Caki2 (cell line): Measurements from ENCODE around the gene DHH. TPM values are rescaled to one million over a fixed set of nuclear protein-coding genes. Genes with fewer than 3 reads are reported as not detected.
"Not testable (repeated sequence)": the region's sequence is repeated elsewhere in the genome, so short reads cannot be mapped to it uniquely, and the experiment has no call there.

ENCODE experiments used
- DNase-seq: peaks from one replicate; pipeline ENCODE4 v3.0.0-alpha.2; 2015; ENCODE audit warnings: low read depth
- in situ Hi-C: cut with HindIII; loops from 2 replicates; pipeline ENCODE4 v1.10.0; 2016; ENCODE audit warnings: low sequenced_read_pairs, low pct_unique_long_range_greater_than_20kb, mixed read lengths
- total RNA-seq: library from RNA; depleted of rRNA; stranded (reverse); fragments of >200 nt; shearing (Covaris generic); gene quantifications from 2 replicates; pipeline ENCODE4 v1.2.3, GENCODE V29; 2014; ENCODE audit warnings: low replicate concordance

DHH gene
- total RNA-seq, 1 experiment from 2014 or later: not detected

GRCh38 chr12:49088150-49088931 is 6.3 kb downstream of the DHH start:
- peak; percentile 93 for DNase-seq
- in situ Hi-C loops: no loop called here

GRCh38 chr12:49086116-49086515 is 8.5 kb downstream of the DHH start:
- DNase-seq: no peak
- in situ Hi-C loops: no loop called here

- no peak for DNase-seq
- in situ Hi-C loops: no loop called here
Observed at GRCh38 chr12:49084438-49084837, 10.2 kb downstream of the DHH start.

GRCh38 chr12:49079793-49080192 is 14.8 kb downstream of the DHH start:
- DNase-seq: no peak
- in situ Hi-C loops: no loop called here

GRCh38 chr12:49070971-49071370 is 23.6 kb downstream of the DHH start:
- in situ Hi-C loops: no loop called here
- DNase-seq: no peak

GRCh38 chr12:49069507-49070346 is 24.9 kb downstream of the DHH start, which contains the start of gene RHEBL1:
RHEBL1 (minus strand) TSS chr12:49069979; CDS start chr12:49069785, 194 bp downstream.
- peak; percentile 99 for DNase-seq

GRCh38 chr12:49068879-49069506 is 25.6 kb downstream of the DHH start:
- no peak for DNase-seq
- in situ Hi-C loops: loop anchor here (10.0 kb wide), 1 partner anchor 166 kb away; no protein-coding TSS in a partner anchor

More at GRCh38 chr12:49069507-49070346, 24.9 kb downstream of the DHH start, which contains the start of gene RHEBL1:
- in situ Hi-C loops: loop anchor here (10.0 kb wide), 1 partner anchor 165 kb away; no protein-coding TSS in a partner anchor

GRCh38 chr12:49066120-49066519 is 28.5 kb downstream of the DHH start:
- no peak for DNase-seq
- in situ Hi-C loops: loop anchor here (10.0 kb wide), 1 partner anchor 169 kb away; no protein-coding TSS in a partner anchor

- in situ Hi-C loops: loop anchor here (10.0 kb wide), 1 partner anchor 170 kb away; no protein-coding TSS in a partner anchor
- DNase-seq: no peak
Observed at GRCh38 chr12:49064767-49065152, 29.8 kb downstream of the DHH start.

GRCh38 chr12:49061916-49062315 is 32.7 kb downstream of the DHH start:
- not testable (repeated sequence) for DNase-seq
- in situ Hi-C loops: loop anchor here (10.0 kb wide), 1 partner anchor 173 kb away; no protein-coding TSS in a partner anchor

GRCh38 chr12:49061157-49061650 is 33.4 kb downstream of the DHH start:
- in situ Hi-C loops: loop anchor here (10.0 kb wide), 1 partner anchor 174 kb away; no protein-coding TSS in a partner anchor
- no peak for DNase-seq

GRCh38 chr12:49060237-49061156 is 34.1 kb downstream of the DHH start, which contains the start of gene KMT2D:
KMT2D (minus strand) TSS chr12:49060794; CDS start chr12:49055324, 5,470 bp downstream.
- DNase-seq: peak; percentile 94
- in situ Hi-C loops: loop anchor here (10.0 kb wide), 1 partner anchor 174 kb away; no protein-coding TSS in a partner anchor

GRCh38 chr12:49059299-49060171 is 35.1 kb downstream of the DHH start:
- in situ Hi-C loops: loop anchor here (10.0 kb wide), 1 partner anchor 175 kb away; no protein-coding TSS in a partner anchor

GRCh38 chr12:49059045-49059298 is 35.6 kb downstream of the DHH start:
- DNase-seq: no peak
- in situ Hi-C loops: no loop called here

More at GRCh38 chr12:49059299-49060171, 35.1 kb downstream of the DHH start:
- DNase-seq: no peak

GRCh38 chr12:49058366-49059044 is 36.1 kb downstream of the DHH start:
- in situ Hi-C loops: no loop called here
- no peak for DNase-seq

- in situ Hi-C loops: no loop called here
- DNase-seq: no peak
Observed at GRCh38 chr12:49057888-49058287, 36.7 kb downstream of the DHH start.
